Endothelial cell of umbilical vein (primary cell): ENCODE measurements around the gene PPOX. TPM values are rescaled to one million over a fixed set of nuclear protein-coding genes. Genes with fewer than 3 reads are reported as not detected.

Source experiments
- BruUV-seq: library from RNA; stranded (reverse); fragments of 400-500 nt; replicated peaks from 2 replicates; lab custom pipeline; 2021; lab: Mats Ljungman, UMichigan
- CTCF ChIA-PET: fragments of 300-600, 350-600 bp; sonication (Branson Sonifier 250); formaldehyde crosslinking; loops from one replicate; lab custom pipeline; 2021; ENCODE audit warnings: antibody characterized with exemption, inconsistent platforms; lab: Charles Lee
- POLR2A ChIA-PET: fragments of 300-600, 350-600 bp; sonication (Branson Sonifier 250); formaldehyde crosslinking; loops from one replicate; lab custom pipeline; 2021; ENCODE audit warnings: antibody characterized with exemption, inconsistent platforms; lab: Charles Lee
- DNase-seq: peaks from one replicate; pipeline ENCODE4 v3.0.0-alpha.2; 2011; ENCODE audit warnings: low read depth, low spot score
- FAIRE-seq: peaks from 2 replicates; lab custom pipeline; 2011; peaks lifted over from hg19 to GRCh38; lab: Jason Lieb, UNC
- H2AFZ ChIP-seq: 2 replicates; pipeline ENCODE4 v1.6.0; 2012; ENCODE audit warnings: low read depth, low read length, control low read depth, inconsistent platforms
- H3K27ac ChIP-seq: 2 replicates; pipeline ENCODE4 v1.5.1; 2011; ENCODE audit warnings: low read depth, mild to moderate bottlenecking, control low read depth, low read length, moderate library complexity; ENCODE audit not compliant: insufficient read depth
- H3K27me3 ChIP-seq, 2 experiments: 2 replicates each; pipeline versions ENCODE4 v1.6.0 to v1.6.1; 2011; ENCODE audit warnings: low read length in 2 of 2, mixed read lengths in 1 of 2; ENCODE audit not compliant: control insufficient read depth in 2 of 2, insufficient read depth in 2 of 2
- H3K36me3 ChIP-seq, 2 experiments: 2 replicates in 1 of 2; 3 replicates in 1 of 2; pipeline ENCODE4 v1.5.1; 2011; ENCODE audit warnings: low read length in 2 of 2, mild to moderate bottlenecking in 1 of 2, moderate library complexity in 1 of 2; ENCODE audit not compliant: control insufficient read depth in 2 of 2, insufficient read depth in 2 of 2; ENCODE audit errors: extremely low read depth in 1 of 2
- H3K4me1 ChIP-seq: 3 replicates; pipeline ENCODE4 v1.5.1; 2011; ENCODE audit warnings: mild to moderate bottlenecking, low read length; ENCODE audit not compliant: control insufficient read depth, insufficient read depth; ENCODE audit errors: extremely low read depth
- H3K4me2 ChIP-seq: 2 replicates; pipeline ENCODE4 v1.6.1; 2011; ENCODE audit warnings: low read length, control low read depth, mixed read lengths; ENCODE audit not compliant: insufficient read depth
- H3K4me3 ChIP-seq, 3 experiments: fragments of 200-600 bp in 1 of 3; sonication (generic), shearing (Covaris generic) in 1 of 3; replicated peaks in 1 of 3; 2 replicates each; pipeline ENCODE4 v1.5.1; 2011 to 2016; ENCODE audit warnings: control low read depth in 3 of 3, low read length in 3 of 3, mild to moderate bottlenecking in 2 of 3, inconsistent platforms in 1 of 3, low read depth in 1 of 3, moderate library complexity in 1 of 3; ENCODE audit not compliant: insufficient read depth in 1 of 3
- H3K79me2 ChIP-seq: 2 replicates; pipeline ENCODE4 v1.6.0; 2012; ENCODE audit warnings: low read length, inconsistent platforms; ENCODE audit not compliant: control insufficient read depth, insufficient read depth
- H3K9ac ChIP-seq: replicated peaks from 2 replicates; pipeline ENCODE3; 2011; ENCODE audit warnings: low read length, control low read depth; ENCODE audit not compliant: insufficient read depth; ENCODE audit errors: extremely low read depth
- H3K9me1 ChIP-seq: replicated peaks from 3 replicates; pipeline ENCODE4 v1.6.0; 2011; ENCODE audit warnings: mild to moderate bottlenecking, low read length; ENCODE audit not compliant: control insufficient read depth, insufficient read depth; ENCODE audit errors: extremely low read depth
- H3K9me3 ChIP-seq: replicated peaks from 2 replicates; pipeline ENCODE4 v1.5.1; 2012; ENCODE audit warnings: low read length, inconsistent platforms; ENCODE audit not compliant: control insufficient read depth, insufficient read depth
- H4K20me1 ChIP-seq: replicated peaks from 2 replicates; pipeline ENCODE3; 2011; ENCODE audit warnings: mild to moderate bottlenecking, low read length; ENCODE audit not compliant: control insufficient read depth, insufficient read depth; ENCODE audit errors: extremely low read depth
- CTCF ChIP-seq, 2 donors: IDR thresholded peaks; 1 replicate in 1 of 2; 2 replicates in 1 of 2; pipeline ENCODE4 v1.5.1; 2011; ENCODE audit warnings: low read length in 2 of 2, mild to moderate bottlenecking in 2 of 2, moderate library complexity in 2 of 2, control low read depth in 1 of 2, inconsistent platforms in 1 of 2, low read depth in 1 of 2; ENCODE audit not compliant: insufficient read depth in 1 of 2; ENCODE audit errors: extremely low read depth in 1 of 2
- EZH2 ChIP-seq: IDR thresholded peaks from 2 replicates; pipeline ENCODE4 v1.6.1; 2012; ENCODE audit warnings: borderline replicate concordance, low read depth, mild to moderate bottlenecking, moderate library complexity, low read length, inconsistent platforms; ENCODE audit not compliant: severe bottlenecking
- FOS ChIP-seq: IDR thresholded peaks from 2 replicates; pipeline ENCODE4 v1.6.1; 2011; ENCODE audit warnings: mild to moderate bottlenecking, low read length, moderate library complexity, borderline replicate concordance; ENCODE audit not compliant: insufficient read depth
- GATA2 ChIP-seq: IDR thresholded peaks from 2 replicates; pipeline ENCODE4 v1.7.0; 2011; ENCODE audit warnings: low read depth, mild to moderate bottlenecking, moderate library complexity, mixed read lengths, low read length; ENCODE audit not compliant: insufficient read length, insufficient read depth
- JUN ChIP-seq: IDR thresholded peaks from 2 replicates; pipeline ENCODE4 v1.6.1; 2011; ENCODE audit warnings: borderline replicate concordance, low read depth; ENCODE audit not compliant: insufficient read length, insufficient read depth
- MAX ChIP-seq: IDR thresholded peaks from 2 replicates; pipeline ENCODE4 v1.6.1; 2011; ENCODE audit not compliant: insufficient read depth, insufficient read length
- MYC ChIP-seq: IDR thresholded peaks from one replicate; pipeline ENCODE4 v1.6.1; 2011; ENCODE audit warnings: mild to moderate bottlenecking, low read depth, low read length
- POLR2AphosphoS5 ChIP-seq: IDR thresholded peaks from 2 replicates; pipeline ENCODE4 v1.6.1; 2012; ENCODE audit warnings: low read depth, mild to moderate bottlenecking, control low read depth, low read length, moderate library complexity; ENCODE audit not compliant: insufficient read depth
- dilution Hi-C: fragments of 300-500 bp; cut with MboI; formaldehyde crosslinking; loops from one replicate; pipeline ENCODE4 v1.15.0; 2019; ENCODE audit warnings: low sequenced_read_pairs; ENCODE audit not compliant: extremely low pct_ligation_motif_present
- intact Hi-C: fragments of 100-400 bp; cut with micrococcal nuclease; formaldehyde crosslinking; loops from one replicate; pipeline ENCODE4 v1.10.0; 2022
- polyA plus RNA-seq, 4 experiments: library from polyadenylated mRNA; depleted of rRNA in 3 of 4; stranded (reverse) in 3 of 4; unstranded in 1 of 4; fragments of >200 nt; gene quantifications; 2 replicates each; pipeline versions ENCODE4 v1.2.1 to v1.2.3, GENCODE V29; 2011 to 2012; ENCODE audit warnings: missing spikeins in 1 of 4
- total RNA-seq: library from RNA; stranded (reverse); gene quantifications from 2 replicates; pipeline ENCODE4 v1.2.3, GENCODE V29; 2021

The PPOX gene
- total and polyA plus RNA-seq, 2 donors (not counting 3 experiments of a cell fraction or from before 2014, with no cell fraction given), result 26.4 to 28.5 TPM

- no TSS peak for BruUV-seq
- Histone ChIP-seq H3K4me1 (peaks cover 28% of the 10 kb centered on the region), H3K9ac (no peak overlapping the region), H3K9me3 (no peaks in the 10 kb centered on the region), H4K20me1 (no peaks in the 10 kb centered on the region), H3K4me2 (peak overlapping the region; percentile 56), H3K79me2 (no peaks in the 10 kb centered on the region), H3K27me3 (no peaks in the 10 kb centered on the region), H3K36me3 (no peaks in the 10 kb centered on the region), H3K4me3 (no peak overlapping the region), H3K9me1 (no peaks in the 10 kb centered on the region), H2AFZ (peak overlapping the region; percentile 45), H3K27ac (peak overlapping the region; percentile 48)
- dilution Hi-C loops (no loop called here), intact Hi-C loops (loop anchor here (1.0 to 2.0 kb wide), 2 partner anchors 14 to 39 kb away; no protein-coding TSS in a partner anchor)
- TF ChIP-seq FOS, result no peak
- TF ChIP-seq EZH2, result no peak
- TF ChIP-seq JUN, result no peak
- TF ChIP-seq MYC, result no peak
- no peak for TF ChIP-seq GATA2
- TF ChIP-seq POLR2AphosphoS5, result no peak
- no peak for TF ChIP-seq CTCF (IDR thresholded peaks at IDR 0.05; ENCODE audit: extremely low read depth in 1 of 2, insufficient read depth in 1 of 2, low read depth in 1 of 2, low read length in 2 of 2)
- no peak for TF ChIP-seq MAX
- CTCF ChIA-PET, result interaction anchor here (0.6 to 1.5 kb wide), 3 partner anchors 15 to 189 kb away, joined by 3 to 4 read pairs (median 4); no protein-coding TSS in a partner anchor
- FAIRE-seq, result no peak
- POLR2A ChIA-PET, result interaction anchor here (0.7 kb wide), 2 partner anchors 139 to 197 kb away, joined by 3 read pairs; no protein-coding TSS in a partner anchor
- no peak for DNase-seq
Measured at GRCh38 chr1:161185732-161186311, 19.6 kb downstream of the PPOX start.
